Activated CD4-positive, alpha-beta T cell treated with anti-CD3 and anti-CD28 coated beads, Interleukin-2, amount 10 ng/mL, durations not matched to agents 7 days and 5 days (primary cell): ENCODE measurements around the gene SPEM2. TPM values are rescaled to one million over a fixed set of nuclear protein-coding genes. Genes with fewer than 3 reads are reported as not detected.
"Not testable (repeated sequence)": the region's sequence is repeated elsewhere in the genome, so short reads cannot be mapped to it uniquely, and the experiment has no call there.

ENCODE experiments used
- CTCF ChIA-PET: fragments of 350-600 bp; sonication (Branson Sonifier 250); formaldehyde crosslinking; loops from one replicate; lab custom pipeline; 2021; ENCODE audit warnings: antibody characterized with exemption; lab: Charles Lee
- POLR2A ChIA-PET: fragments of 350-600 bp; sonication (Branson Sonifier 250); formaldehyde crosslinking; loops from one replicate; lab custom pipeline; 2021; ENCODE audit warnings: antibody characterized with exemption; lab: Charles Lee
- DNase-seq: peaks from one replicate; pipeline ENCODE4 v3.0.0-alpha.2; 2020
- H3K27ac Mint-ChIP-seq: one replicate; pipeline ENCODE4 v1.8.0; 2021; ENCODE audit warnings: mild to moderate bottlenecking, moderate library complexity, mixed read lengths
- H3K27me3 Mint-ChIP-seq: one replicate; pipeline ENCODE4 v1.8.0; 2021; ENCODE audit warnings: mixed read lengths
- H3K36me3 Mint-ChIP-seq: one replicate; pipeline ENCODE4 v1.8.0; 2021; ENCODE audit warnings: low read depth, mixed read lengths
- H3K4me1 Mint-ChIP-seq: one replicate; pipeline ENCODE4 v1.8.0; 2021; ENCODE audit warnings: mixed read lengths
- H3K4me3 Mint-ChIP-seq: one replicate; pipeline ENCODE4 v1.8.0; 2021; ENCODE audit warnings: mild to moderate bottlenecking, moderate library complexity, mixed read lengths
- H3K9me3 Mint-ChIP-seq: one replicate; pipeline ENCODE4 v1.8.0; 2021; ENCODE audit warnings: mixed read lengths
- total RNA-seq, 2 experiments: library from RNA; stranded (reverse); gene quantifications; one replicate each; pipeline ENCODE4 v1.2.3, GENCODE V29; 2021

Gene SPEM2
- total RNA-seq, 2 experiments from 2014 or later = not detected

GRCh38 chr17:7463372-7463846, 38.0 kb downstream of the SPEM2 start:
- Mint-ChIP-seq H3K27me3 (no peaks in the 10 kb centered on the region), H3K36me3 (peaks cover 27% of the 10 kb centered on the region), H3K4me3 (no peak overlapping the region), H3K9me3 (no peaks in the 10 kb centered on the region), H3K27ac (no peak overlapping the region), H3K4me1 (peaks cover 24% of the 10 kb centered on the region)
- no peak for DNase-seq
- CTCF ChIA-PET = interaction anchor here (0.7 to 2.6 kb wide), 2 partner anchors 13 to 19 kb away, joined by 5 to 13 read pairs; partner anchors contain the start of gene CHRNB1
- POLR2A ChIA-PET = no interaction called here

GRCh38 chr17:7464081-7464480, 38.7 kb downstream of the SPEM2 start:
- ChIA-PET CTCF (interaction anchor here (0.7 to 2.6 kb wide), 3 partner anchors 13 to 22 kb away, joined by 3 to 13 read pairs (median 5); partner anchors contain the start of gene CHRNB1), POLR2A (no interaction called here)
- H3K27me3 Mint-ChIP-seq = no peaks in the 10 kb centered on the region
- H3K9me3 Mint-ChIP-seq = no peaks in the 10 kb centered on the region
- H3K4me3 Mint-ChIP-seq = no peak overlapping the region
- no peak overlapping the region for H3K27ac Mint-ChIP-seq
- peaks cover 21% of the 10 kb centered on the region for H3K4me1 Mint-ChIP-seq
- no peak for DNase-seq
- peaks cover 23% of the 10 kb centered on the region for H3K36me3 Mint-ChIP-seq

- CTCF ChIA-PET = interaction anchor here (2.6 kb wide), 1 partner anchor 11 kb away, joined by 13 read pairs; no protein-coding TSS in a partner anchor
- H3K27ac Mint-ChIP-seq = no peak overlapping the region
- no peaks in the 10 kb centered on the region for H3K9me3 Mint-ChIP-seq
- H3K36me3 Mint-ChIP-seq = peaks cover 21% of the 10 kb centered on the region
- H3K27me3 Mint-ChIP-seq = no peaks in the 10 kb centered on the region
- H3K4me3 Mint-ChIP-seq = no peak overlapping the region
- no peak for DNase-seq
- peaks cover 16% of the 10 kb centered on the region for H3K4me1 Mint-ChIP-seq
- POLR2A ChIA-PET = no interaction called here
These were observed 40.3 kb downstream of the SPEM2 start for GRCh38 chr17:7465597-7466275.

GRCh38 chr17:7466318-7466638, 40.9 kb downstream of the SPEM2 start:
- Mint-ChIP-seq H3K27ac (no peak overlapping the region), H3K27me3 (no peaks in the 10 kb centered on the region)
- POLR2A ChIA-PET = no interaction called here

GRCh38 chr17:7466639-7467341, 41.4 kb downstream of the SPEM2 start:
- peaks cover 13% of the 10 kb centered on the region for H3K36me3 Mint-ChIP-seq
- H3K4me3 Mint-ChIP-seq = no peak overlapping the region
- H3K9me3 Mint-ChIP-seq = no peaks in the 10 kb centered on the region
- H3K27me3 Mint-ChIP-seq = no peaks in the 10 kb centered on the region
- ChIA-PET POLR2A (no interaction called here), CTCF (interaction anchor here (0.5 kb wide), 1 partner anchor 85 kb away, joined by 4 read pairs; no protein-coding TSS in a partner anchor)
- DNase-seq = no peak
- peak overlapping the region; percentile 54 for H3K27ac Mint-ChIP-seq
- peaks cover 21% of the 10 kb centered on the region for H3K4me1 Mint-ChIP-seq

More at GRCh38 chr17:7466318-7466638, 40.9 kb downstream of the SPEM2 start:
- no peaks in the 10 kb centered on the region for H3K9me3 Mint-ChIP-seq
- H3K4me1 Mint-ChIP-seq = peaks cover 17% of the 10 kb centered on the region
- no peak for DNase-seq
- CTCF ChIA-PET = no interaction called here
- peaks cover 16% of the 10 kb centered on the region for H3K36me3 Mint-ChIP-seq
- no peak overlapping the region for H3K4me3 Mint-ChIP-seq

- Mint-ChIP-seq H3K4me1 (peaks cover 24% of the 10 kb centered on the region), H3K4me3 (no peak overlapping the region), H3K27me3 (no peaks in the 10 kb centered on the region), H3K36me3 (peaks cover 13% of the 10 kb centered on the region), H3K9me3 (no peaks in the 10 kb centered on the region), H3K27ac (peak overlapping the region; percentile 13)
- DNase-seq = no peak
- ChIA-PET POLR2A (no interaction called here), CTCF (interaction anchor here (0.5 kb wide), 1 partner anchor 86 kb away, joined by 4 read pairs; no protein-coding TSS in a partner anchor)
These were observed 42.1 kb downstream of the SPEM2 start for GRCh38 chr17:7467498-7467897.

GRCh38 chr17:7468290-7468689, 42.9 kb downstream of the SPEM2 start:
- Mint-ChIP-seq H3K36me3 (peaks cover 11% of the 10 kb centered on the region), H3K27me3 (no peaks in the 10 kb centered on the region)
- POLR2A ChIA-PET = no interaction called here

GRCh38 chr17:7468804-7469389, 43.5 kb downstream of the SPEM2 start:
- Mint-ChIP-seq H3K4me3 (no peak overlapping the region), H3K27ac (no peak overlapping the region), H3K4me1 (peaks cover 31% of the 10 kb centered on the region), H3K36me3 (peaks cover 7% of the 10 kb centered on the region), H3K9me3 (no peaks in the 10 kb centered on the region), H3K27me3 (no peaks in the 10 kb centered on the region)
- ChIA-PET CTCF (interaction anchor here (0.6 to 1.1 kb wide), 2 partner anchors 92 to 108 kb away, joined by 3 read pairs; no protein-coding TSS in a partner anchor), POLR2A (no interaction called here)
- no peak for DNase-seq

More at GRCh38 chr17:7468290-7468689, 42.9 kb downstream of the SPEM2 start:
- Mint-ChIP-seq H3K4me1 (peaks cover 28% of the 10 kb centered on the region), H3K9me3 (no peaks in the 10 kb centered on the region), H3K27ac (no peak overlapping the region), H3K4me3 (no peak overlapping the region)
- no peak for DNase-seq
- CTCF ChIA-PET = interaction anchor here (0.6 to 1.1 kb wide), 2 partner anchors 93 to 107 kb away, joined by 3 read pairs; no protein-coding TSS in a partner anchor

- DNase-seq, H3K36me3 Mint-ChIP-seq, POLR2A ChIA-PET, H3K27me3 Mint-ChIP-seq, H3K4me3 Mint-ChIP-seq, H3K9me3 Mint-ChIP-seq, H3K27ac Mint-ChIP-seq: not testable (repeated sequence)
- CTCF ChIA-PET = interaction anchor here (0.8 to 2.0 kb wide), 3 partner anchors 9 to 33 kb away, joined by 3 to 7 read pairs (median 3); no protein-coding TSS in a partner anchor
- H3K4me1 Mint-ChIP-seq = peaks cover 31% of the 10 kb centered on the region
These were observed 44.4 kb downstream of the SPEM2 start for GRCh38 chr17:7469843-7470242.

- CTCF ChIA-PET = interaction anchor here (0.5 to 2.0 kb wide), 4 partner anchors 9 to 57 kb away, joined by 3 to 7 read pairs (median 4); no protein-coding TSS in a partner anchor
- POLR2A ChIA-PET, DNase-seq, H3K9me3 Mint-ChIP-seq, H3K36me3 Mint-ChIP-seq, H3K27ac Mint-ChIP-seq, H3K4me3 Mint-ChIP-seq, H3K27me3 Mint-ChIP-seq: not testable (repeated sequence)
- peaks cover 34% of the 10 kb centered on the region for H3K4me1 Mint-ChIP-seq
These were observed 45.1 kb downstream of the SPEM2 start for GRCh38 chr17:7470457-7470973.

- Mint-ChIP-seq H3K4me1 (peaks cover 44% of the 10 kb centered on the region), H3K27me3 (no peaks in the 10 kb centered on the region), H3K36me3 (peaks cover 5% of the 10 kb centered on the region), H3K27ac (no peak overlapping the region), H3K9me3 (no peaks in the 10 kb centered on the region), H3K4me3 (no peak overlapping the region)
- CTCF ChIA-PET = interaction anchor here (2.0 kb wide), 1 partner anchor 35 kb away, joined by 7 read pairs; no protein-coding TSS in a partner anchor
- DNase-seq = no peak
- POLR2A ChIA-PET = no interaction called here
These were observed 46.3 kb downstream of the SPEM2 start for GRCh38 chr17:7471729-7472128.

GRCh38 chr17:7474767-7475166, 49.4 kb downstream of the SPEM2 start:
- H3K4me3 Mint-ChIP-seq, DNase-seq, CTCF ChIA-PET, H3K9me3 Mint-ChIP-seq, POLR2A ChIA-PET, H3K36me3 Mint-ChIP-seq, H3K27me3 Mint-ChIP-seq: not testable (repeated sequence)
- Mint-ChIP-seq H3K4me1 (peaks cover 53% of the 10 kb centered on the region), H3K27ac (peak overlapping the region; percentile 50)
